ENCODE results near the gene NDUFS6. TPM values are rescaled to one million over a fixed set of nuclear protein-coding genes. Genes with fewer than 3 reads are reported as not detected.

The NDUFS6 gene
- polyA plus RNA-seq, 2 of the 4 experiments (the other 2 are of a cell fraction) = 76.0 to 192 TPM

- POLR2A ChIA-PET = no interaction called here
- Histone ChIP-seq H3K4me3 (no peak overlapping the region), H3K4me2 (no peak overlapping the region), H3K27ac (no peak overlapping the region), H3K4me1 (0 out of 3 replicates have a peak, but pooled peaks cover 3% of the 10 kb centered on the region), H3K9me3 (no peaks in the 10 kb centered on the region)
- TF ChIP-seq MAX (IDR thresholded peaks at IDR 0.05) (no peak), FOSL2 (IDR thresholded peaks at IDR 0.05) (no peak), FOSL2 (CRISPR knock-in tag; IDR thresholded peaks at IDR 0.05) (no peak), CTCF (IDR thresholded peaks at IDR 0.05) (no peak), GATA3 (IDR thresholded peaks at IDR 0.05; ENCODE audit: borderline replicate concordance) (no peak), RCOR1 (IDR thresholded peaks at IDR 0.05; ENCODE audit: low read depth, low read length) (no peak), RNF2 (IDR thresholded peaks at IDR 0.05; ENCODE audit: borderline replicate concordance, low read depth) (no peak), E2F6 (IDR thresholded peaks at IDR 0.05; ENCODE audit: borderline replicate concordance, low read depth) (no peak), TP53 (CRISPR knock-in tag; IDR thresholded peaks at IDR 0.05) (no peak), FOSB (CRISPR knock-in tag; IDR thresholded peaks at IDR 0.05) (no peak), ZC3H11A (IDR thresholded peaks at IDR 0.05) (no peak), RFX5 (IDR thresholded peaks at IDR 0.05) (no peak), EHMT2 (IDR thresholded peaks at IDR 0.05; ENCODE audit: low read depth) (no peak), BCL3 (IDR thresholded peaks at IDR 0.05) (no peak), PBX3 (IDR thresholded peaks at IDR 0.05) (no peak), CEBPB (IDR thresholded peaks at IDR 0.05) (no peak), TFCP2L1 (CRISPR knock-in tag; IDR thresholded peaks at IDR 0.05) (no peak), JUN (IDR thresholded peaks at IDR 0.05) (no peak)
- CTCF ChIA-PET = no interaction called here
- FAIRE-seq = no peak
- no peak for DNase-seq (ENCODE audit: low read depth in 1 of 2, low spot score in 1 of 2)
- 85% methylated on average over 5 of the region's 5 CpGs for WGBS (ENCODE audit: missing lambda C conversion rate)
- no peak for ATAC-seq
These were observed 43.7 kb downstream of the NDUFS6 start for GRCh38 chr5:1844708-1845436.

- no peak overlapping the region for H3K4me2 ChIP-seq
- no peak for ATAC-seq
- WGBS (ENCODE audit: missing lambda C conversion rate) = 57% methylated on average over 1 of the region's 1 CpG
- FAIRE-seq = no peak
- TF ChIP-seq MYC (IDR thresholded peaks at IDR 0.05; ENCODE audit: borderline replicate concordance, low read length) = no peak
- no peak for TF ChIP-seq CBX8 (IDR thresholded peaks at IDR 0.05)
- no peak for TF ChIP-seq RCOR1 (IDR thresholded peaks at IDR 0.05; ENCODE audit: low read depth, low read length)
- TF ChIP-seq HDAC2 (IDR thresholded peaks at IDR 0.05) = no peak
- no peak for TF ChIP-seq HOXA7 (CRISPR knock-in tag; IDR thresholded peaks at IDR 0.05)
- TF ChIP-seq POLR2A (IDR thresholded peaks at IDR 0.05; ENCODE audit: low read length) = no peak
- no peak for TF ChIP-seq RNF2 (IDR thresholded peaks at IDR 0.05; ENCODE audit: borderline replicate concordance, low read depth)
- no peak for TF ChIP-seq FOSB (CRISPR knock-in tag; IDR thresholded peaks at IDR 0.05)
- no peak for TF ChIP-seq CHD4 (IDR thresholded peaks at IDR 0.05; ENCODE audit: borderline replicate concordance)
- TF ChIP-seq FOXS1 (CRISPR knock-in tag; IDR thresholded peaks at IDR 0.05) = no peak
- TF ChIP-seq POLR2AphosphoS2 (conservative IDR thresholded peaks at IDR 0.05; ENCODE audit: low read length) = no peak
- no peak for TF ChIP-seq EHMT2 (IDR thresholded peaks at IDR 0.05; ENCODE audit: low read depth)
- no peak for TF ChIP-seq TFCP2L1 (CRISPR knock-in tag; IDR thresholded peaks at IDR 0.05)
- no peak for TF ChIP-seq USF2 (IDR thresholded peaks at IDR 0.05)
- H3K4me1 ChIP-seq = 0 out of 3 replicates have a peak, but pooled peaks cover 3% of the 10 kb centered on the region
- ChIA-PET POLR2A (no interaction called here), CTCF (interaction anchor here (0.7 kb wide), 1 partner anchor 27 kb away, joined by 3 read pairs; no protein-coding TSS in a partner anchor)
- no peak overlapping the region for H3K27ac ChIP-seq
- no peak for DNase-seq (ENCODE audit: low read depth in 1 of 2, low spot score in 1 of 2)
- H3K4me3 ChIP-seq = no peak overlapping the region
- no peaks in the 10 kb centered on the region for H3K9me3 ChIP-seq
These were observed 44.5 kb downstream of the NDUFS6 start for GRCh38 chr5:1845696-1846095.

Data from A549 (cell line).